Measurements from ENCODE around the gene PLEKHN1. TPM values are rescaled to one million over a fixed set of nuclear protein-coding genes. Genes with fewer than 3 reads are reported as not detected.

The PLEKHN1 gene
- total RNA-seq, 1 experiment from 2014 or later, result not detected

- no TSS peak for BruUV-seq (replicated peaks)
- Histone ChIP-seq H3K4me1 (ENCODE audit: insufficient read depth, low read length, poor library complexity, severe bottlenecking) (peaks cover 8% of the 10 kb centered on the region), H3K4me3 (ENCODE audit: low read depth, low read length, poor library complexity, severe bottlenecking) (no peak overlapping the region), H3K27ac (ENCODE audit: low read depth, low read length, poor library complexity, severe bottlenecking) (no peak overlapping the region), H3K27me3 (replicated peaks; ENCODE audit: insufficient read depth, low read depth, low read length, poor library complexity) (no peaks in the 10 kb centered on the region), H3K9me3 (ENCODE audit: low read depth, low read length, poor library complexity, severe bottlenecking) (no peaks in the 10 kb centered on the region), H3K36me3 (ENCODE audit: insufficient read depth, low read length, poor library complexity, severe bottlenecking) (no peaks in the 10 kb centered on the region)
- no peak for DNase-seq (ENCODE audit: low spot score)
- ChIA-PET CTCF (no interaction called here), POLR2A (ENCODE audit: low non-redundant PET) (no interaction called here)
- TF ChIP-seq EZH2 (IDR thresholded peaks at IDR 0.05; ENCODE audit: borderline replicate concordance, low read depth, low read length, poor library complexity, severe bottlenecking), result no peak
- TF ChIP-seq, protein P1, sequence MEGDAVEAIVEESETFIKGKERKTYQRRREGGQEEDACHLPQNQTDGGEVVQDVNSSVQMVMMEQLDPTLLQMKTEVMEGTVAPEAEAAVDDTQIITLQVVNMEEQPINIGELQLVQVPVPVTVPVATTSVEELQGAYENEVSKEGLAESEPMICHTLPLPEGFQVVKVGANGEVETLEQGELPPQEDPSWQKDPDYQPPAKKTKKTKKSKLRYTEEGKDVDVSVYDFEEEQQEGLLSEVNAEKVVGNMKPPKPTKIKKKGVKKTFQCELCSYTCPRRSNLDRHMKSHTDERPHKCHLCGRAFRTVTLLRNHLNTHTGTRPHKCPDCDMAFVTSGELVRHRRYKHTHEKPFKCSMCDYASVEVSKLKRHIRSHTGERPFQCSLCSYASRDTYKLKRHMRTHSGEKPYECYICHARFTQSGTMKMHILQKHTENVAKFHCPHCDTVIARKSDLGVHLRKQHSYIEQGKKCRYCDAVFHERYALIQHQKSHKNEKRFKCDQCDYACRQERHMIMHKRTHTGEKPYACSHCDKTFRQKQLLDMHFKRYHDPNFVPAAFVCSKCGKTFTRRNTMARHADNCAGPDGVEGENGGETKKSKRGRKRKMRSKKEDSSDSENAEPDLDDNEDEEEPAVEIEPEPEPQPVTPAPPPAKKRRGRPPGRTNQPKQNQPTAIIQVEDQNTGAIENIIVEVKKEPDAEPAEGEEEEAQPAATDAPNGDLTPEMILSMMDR (conservative IDR thresholded peaks at IDR 0.05; ENCODE audit: low read depth, low read length), result no peak
- intact Hi-C loops (cut with micrococcal nuclease; ENCODE audit: unreplicated experiment), result loop anchor here (5.0 kb wide), 1 partner anchor 112 kb away; no protein-coding TSS in a partner anchor
These were observed 12.8 kb downstream of the PLEKHN1 start for GRCh38 chr1:978835-979743.

DNA sequence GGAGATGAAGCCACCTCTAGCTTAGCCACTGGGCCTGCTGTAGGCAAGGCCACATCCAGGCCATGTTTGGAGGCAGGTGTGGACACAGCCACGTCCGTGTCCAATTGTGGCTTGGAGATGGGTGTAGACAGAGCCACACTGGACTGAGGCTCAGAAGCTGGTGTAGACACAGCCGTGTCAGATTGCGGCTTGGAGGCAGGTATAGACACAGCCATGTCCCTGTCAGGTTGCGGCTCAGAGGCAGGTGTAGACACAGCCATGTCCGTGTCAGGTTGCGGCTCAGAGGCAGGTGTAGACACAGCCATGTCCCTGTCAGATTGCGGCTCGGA is 13.4 kb downstream of the PLEKHN1 start:
- POLR2A ChIA-PET (ENCODE audit: low non-redundant PET), result no interaction called here
- intact Hi-C loops (cut with micrococcal nuclease; ENCODE audit: unreplicated experiment), result loop anchor here (5.0 kb wide), 2 partner anchors 83 to 112 kb away; no protein-coding TSS in a partner anchor
- no peaks in the 10 kb centered on the region for H3K27me3 ChIP-seq (replicated peaks; ENCODE audit: insufficient read depth, low read depth, low read length, poor library complexity)
- H3K4me1 ChIP-seq (ENCODE audit: insufficient read depth, low read length, poor library complexity, severe bottlenecking), result peaks cover 8% of the 10 kb centered on the region
- H3K9me3 ChIP-seq (ENCODE audit: low read depth, low read length, poor library complexity, severe bottlenecking), result no peaks in the 10 kb centered on the region
- no TSS peak for BruUV-seq (replicated peaks)
- H3K27ac ChIP-seq (ENCODE audit: low read depth, low read length, poor library complexity, severe bottlenecking), result no peak overlapping the region
- no peaks in the 10 kb centered on the region for H3K36me3 ChIP-seq (ENCODE audit: insufficient read depth, low read length, poor library complexity, severe bottlenecking)
- no peak for DNase-seq (ENCODE audit: low spot score)
- H3K4me3 ChIP-seq (ENCODE audit: low read depth, low read length, poor library complexity, severe bottlenecking), result no peak overlapping the region
- no peak for TF ChIP-seq EZH2 (IDR thresholded peaks at IDR 0.05; ENCODE audit: borderline replicate concordance, low read depth, low read length, poor library complexity, severe bottlenecking)
- TF ChIP-seq, protein P1 (conservative IDR thresholded peaks at IDR 0.05; ENCODE audit: low read depth, low read length), result no peak
- CTCF ChIA-PET, result no interaction called here

- ChIA-PET CTCF (interaction anchor here (0.7 kb wide), 1 partner anchor 40 kb away, joined by 3 read pairs; the partner anchor contains the start of gene AGRN), POLR2A (ENCODE audit: low non-redundant PET) (no interaction called here)
- intact Hi-C loops (cut with micrococcal nuclease; ENCODE audit: unreplicated experiment), result loop anchor here (5.0 kb wide), 1 partner anchor 82 kb away; no protein-coding TSS in a partner anchor
- Histone ChIP-seq H3K27ac (ENCODE audit: low read depth, low read length, poor library complexity, severe bottlenecking) (no peak overlapping the region), H3K36me3 (ENCODE audit: insufficient read depth, low read length, poor library complexity, severe bottlenecking) (no peaks in the 10 kb centered on the region), H3K4me3 (ENCODE audit: low read depth, low read length, poor library complexity, severe bottlenecking) (no peak overlapping the region), H3K27me3 (replicated peaks; ENCODE audit: insufficient read depth, low read depth, low read length, poor library complexity) (no peaks in the 10 kb centered on the region), H3K9me3 (ENCODE audit: low read depth, low read length, poor library complexity, severe bottlenecking) (no peaks in the 10 kb centered on the region), H3K4me1 (ENCODE audit: insufficient read depth, low read length, poor library complexity, severe bottlenecking) (peaks cover 8% of the 10 kb centered on the region)
- BruUV-seq (replicated peaks), result no TSS peak
- DNase-seq (ENCODE audit: low spot score), result no peak
- TF ChIP-seq, protein P1 (conservative IDR thresholded peaks at IDR 0.05; ENCODE audit: low read depth, low read length), result no peak
- no peak for TF ChIP-seq EZH2 (IDR thresholded peaks at IDR 0.05; ENCODE audit: borderline replicate concordance, low read depth, low read length, poor library complexity, severe bottlenecking)
These were observed 13.9 kb downstream of the PLEKHN1 start for GRCh38 chr1:980137-980571.

All from A673 (cell line).